ENCODE data around the gene ZCCHC17.
"Not testable (repeated sequence)": the region's sequence is repeated elsewhere in the genome, so short reads cannot be mapped to it uniquely, and the experiment has no call there.

The ZCCHC17 gene

DNA sequence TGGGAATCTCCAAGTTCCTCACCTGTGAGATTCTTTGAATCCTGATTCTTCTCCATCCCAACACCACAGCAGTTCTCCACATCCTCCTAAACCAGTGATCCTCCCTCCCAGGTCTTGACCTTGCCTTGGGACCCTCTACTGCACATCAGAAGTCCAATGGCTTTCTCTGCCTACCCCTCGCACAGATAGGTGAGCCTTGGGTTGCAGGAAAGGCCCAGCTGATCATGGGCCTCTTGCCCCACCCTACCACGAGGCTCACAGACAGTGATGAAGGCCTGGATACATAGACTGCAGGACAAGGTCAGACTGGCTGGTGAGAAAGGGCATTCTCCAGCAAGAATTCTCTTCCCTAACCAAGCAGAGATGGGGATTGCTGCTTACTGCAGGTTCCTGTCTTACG, 75.2 kb downstream of the ZCCHC17 start:
- DNase-seq = no peak

DNA sequence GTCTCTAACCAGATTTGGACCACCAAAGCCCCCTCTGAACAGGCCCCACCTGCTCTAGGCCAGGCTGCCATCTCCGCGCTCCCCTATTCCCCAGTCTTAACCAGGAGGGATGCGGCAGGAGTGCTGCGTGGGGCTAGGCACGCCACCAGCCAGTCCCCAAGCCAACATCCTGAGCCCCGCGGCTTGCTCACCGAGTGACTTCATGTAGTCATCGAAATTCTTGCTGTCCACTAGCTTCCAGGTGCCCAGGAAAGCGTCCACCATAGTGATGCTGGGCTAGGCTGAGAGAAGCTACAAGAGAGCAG, 75.9 kb downstream of the ZCCHC17 start:
- DNase-seq = no peak

GRCh38 chr1:31373056-31373896, 76.4 kb downstream of the ZCCHC17 start, which contains the start of gene FABP3:
FABP3 (minus strand) TSS chr1:31373076; CDS start chr1:31373014, 62 bp downstream.
- DNase-seq = peak; percentile 55 to 60

DNA sequence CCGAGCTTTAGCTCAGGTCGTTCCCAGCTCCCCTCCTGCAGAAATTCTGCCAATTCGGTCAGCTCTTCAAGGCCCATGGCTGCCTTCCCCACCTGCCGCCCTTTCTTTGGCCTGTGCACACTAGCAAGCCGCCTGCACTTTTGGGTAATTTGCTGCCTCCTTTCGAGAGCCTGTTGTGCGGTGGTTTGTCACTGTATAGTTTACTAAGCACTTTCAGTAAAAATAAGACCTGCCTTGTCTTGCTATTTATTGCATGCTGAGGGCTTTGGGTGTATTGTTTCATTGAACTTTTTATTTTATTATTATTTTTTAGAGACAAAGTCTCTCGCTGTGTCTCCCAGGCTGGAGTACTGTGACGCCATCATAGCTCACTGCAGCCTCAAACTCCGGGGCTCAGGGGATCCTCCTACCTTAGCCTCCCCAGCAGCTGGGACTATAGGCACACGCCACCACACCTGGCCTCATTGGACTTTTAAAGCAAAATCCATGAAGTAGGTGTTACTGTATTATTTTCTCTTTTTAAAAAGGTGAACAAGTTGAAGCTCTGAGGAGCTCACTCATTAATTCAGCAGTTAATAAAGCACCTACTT, 77.2 kb downstream of the ZCCHC17 start:
- DNase-seq = no peak

DNA sequence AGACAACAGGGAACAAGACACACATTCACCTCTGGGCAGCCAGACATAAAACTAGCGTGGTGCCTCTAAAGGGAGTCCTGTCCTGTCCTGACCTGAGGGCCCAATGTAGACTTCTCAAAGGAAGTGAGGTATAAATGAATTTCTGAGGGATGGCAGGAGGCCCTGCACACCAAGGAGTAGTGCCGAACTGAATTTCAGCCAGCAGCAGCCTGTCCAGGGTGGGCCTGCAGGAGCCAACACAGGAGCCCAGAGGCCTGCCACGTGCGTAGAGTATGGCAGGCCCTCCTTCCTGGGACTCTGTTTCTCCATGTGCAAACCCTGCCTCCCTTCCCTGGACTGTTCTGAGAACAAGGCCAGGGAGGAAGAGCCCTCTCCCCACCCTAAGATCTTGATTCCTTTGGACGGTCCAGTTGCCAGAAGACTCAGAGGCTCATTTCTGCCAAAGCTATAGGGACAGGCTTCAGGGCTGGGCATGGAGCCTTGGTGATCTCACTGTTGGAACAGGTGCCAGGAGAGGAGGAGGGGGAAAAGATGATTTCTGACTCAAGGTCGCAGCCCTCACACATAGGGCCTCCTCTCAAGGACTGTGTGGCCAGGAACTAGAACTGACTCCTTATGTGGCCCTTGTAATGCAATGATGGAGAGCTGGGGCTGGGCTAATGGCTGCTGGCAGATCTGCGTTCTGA, 77.8 kb downstream of the ZCCHC17 start:
- no peak for DNase-seq

DNA sequence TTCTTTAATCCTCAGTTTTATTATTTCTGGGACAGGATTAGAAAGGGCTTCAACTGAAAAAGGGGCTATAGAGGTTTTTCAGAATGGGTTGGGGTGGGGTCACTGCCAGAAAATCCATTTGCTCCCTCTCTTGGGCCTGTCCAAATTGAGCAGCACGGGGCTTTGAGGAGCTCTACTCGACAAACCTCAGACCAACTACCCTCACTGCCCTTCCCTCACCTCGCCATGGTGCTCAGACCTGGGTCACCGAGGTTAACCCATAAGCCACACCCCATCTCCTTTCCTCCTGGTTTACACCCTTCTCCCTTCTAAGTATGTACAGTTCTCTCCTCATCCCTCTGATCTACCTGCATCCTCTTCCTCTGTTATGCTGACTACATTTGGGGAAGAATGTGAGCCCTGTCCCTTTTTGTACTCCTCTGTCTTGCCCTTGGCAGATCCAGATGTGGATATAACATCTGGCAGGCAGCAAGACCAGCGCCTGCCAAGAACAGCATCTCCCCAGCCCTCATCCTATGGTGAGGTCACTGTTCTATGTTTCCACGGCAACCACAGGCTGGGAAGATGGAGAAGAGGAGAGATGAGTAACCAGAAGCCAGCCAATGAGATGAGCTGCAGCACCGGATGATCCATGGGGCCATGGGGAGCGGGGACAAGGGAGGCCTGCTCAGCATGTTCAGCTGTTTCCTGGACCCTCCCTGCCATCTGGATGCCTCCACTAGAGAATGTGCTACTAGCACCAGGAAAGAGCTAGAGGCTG, 79.7 kb downstream of the ZCCHC17 start:
- no peak for DNase-seq

GRCh38 chr1:31377364-31377863, 80.6 kb downstream of the ZCCHC17 start:
- DNase-seq = no peak

DNA sequence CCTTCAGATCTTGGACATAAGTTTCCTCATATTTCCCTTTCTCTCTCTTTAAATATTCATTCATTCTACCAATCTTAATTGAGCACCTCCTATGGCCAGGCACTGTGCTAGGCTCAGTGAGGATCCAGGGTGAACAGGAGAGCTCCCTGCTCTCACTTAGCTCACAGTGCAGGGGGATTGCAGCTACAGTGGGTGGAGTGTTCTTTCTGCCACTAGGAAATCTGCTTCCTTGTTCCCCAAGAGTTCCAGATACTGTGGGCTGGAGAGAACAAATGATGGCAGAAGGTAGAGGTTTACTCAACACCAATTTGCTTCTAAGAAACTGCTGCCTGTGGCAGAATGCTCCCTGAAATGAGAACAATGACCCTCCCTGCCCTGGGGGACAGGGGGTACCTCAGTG, 81.2 kb downstream of the ZCCHC17 start:
- DNase-seq = no peak

GRCh38 chr1:31380181-31380580, 83.3 kb downstream of the ZCCHC17 start:
- DNase-seq = no peak

- no peak for DNase-seq
Measured at GRCh38 chr1:31381394-31382294, 84.8 kb downstream of the ZCCHC17 start.

DNA sequence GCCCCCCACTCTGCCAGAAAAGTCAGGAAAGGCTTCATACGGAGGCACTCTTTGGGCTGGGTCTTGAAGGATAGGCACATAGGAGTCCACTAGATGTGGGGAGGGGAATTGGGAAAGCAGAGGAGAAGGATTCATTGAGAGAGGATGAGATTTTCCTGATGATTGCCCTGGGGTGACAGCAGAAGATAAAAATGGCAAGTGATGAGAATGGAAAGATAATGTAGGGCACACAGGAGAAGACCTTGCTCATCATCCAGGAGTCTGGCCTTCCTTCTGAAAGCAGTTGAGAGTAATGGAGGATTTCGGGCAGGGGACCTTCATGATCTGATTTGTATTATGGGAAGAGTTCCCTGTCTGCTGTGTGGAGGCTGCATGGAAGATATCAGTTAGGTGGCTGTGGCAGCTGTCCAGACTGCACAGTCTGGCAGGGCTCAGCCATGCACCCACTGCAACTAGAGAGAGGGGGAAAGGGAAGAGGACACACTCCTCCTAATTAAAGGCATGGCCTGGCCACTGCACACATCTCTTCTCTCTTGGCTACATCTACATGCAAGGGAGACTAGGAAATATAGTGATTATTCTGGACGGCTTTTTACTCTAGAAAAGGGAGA, 85.7 kb downstream of the ZCCHC17 start:
- DNase-seq = no peak

GRCh38 chr1:31383967-31384366, 87.1 kb downstream of the ZCCHC17 start:
- no peak for DNase-seq

DNA sequence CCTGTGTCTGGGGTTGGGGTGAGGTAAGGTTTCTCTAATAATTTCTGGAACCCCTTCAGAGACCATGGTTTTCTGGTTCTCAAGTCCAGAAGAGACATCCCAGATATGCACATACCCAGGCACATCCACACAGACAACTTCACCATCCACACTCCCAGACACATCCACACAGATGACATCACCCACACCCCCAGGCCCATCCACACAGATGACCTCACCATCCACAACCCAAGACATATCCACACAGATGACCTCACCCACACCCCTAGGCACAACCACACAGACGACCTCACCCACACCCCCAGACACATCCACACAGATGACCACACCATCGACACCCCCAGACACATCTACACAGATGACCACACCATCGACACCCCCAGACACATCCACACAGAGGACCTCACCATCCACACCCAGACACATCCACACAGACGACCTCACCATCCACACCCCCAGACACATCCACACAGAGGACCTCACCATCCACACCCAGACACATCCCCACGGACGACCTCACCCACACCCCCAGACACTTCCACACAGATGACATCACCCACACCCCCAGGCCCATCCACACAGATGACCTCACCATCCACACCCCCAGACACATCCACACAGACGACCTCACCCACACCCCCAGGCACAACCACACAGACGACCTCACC, 89.9 kb downstream of the ZCCHC17 start:
- not testable (repeated sequence) for DNase-seq

DNA sequence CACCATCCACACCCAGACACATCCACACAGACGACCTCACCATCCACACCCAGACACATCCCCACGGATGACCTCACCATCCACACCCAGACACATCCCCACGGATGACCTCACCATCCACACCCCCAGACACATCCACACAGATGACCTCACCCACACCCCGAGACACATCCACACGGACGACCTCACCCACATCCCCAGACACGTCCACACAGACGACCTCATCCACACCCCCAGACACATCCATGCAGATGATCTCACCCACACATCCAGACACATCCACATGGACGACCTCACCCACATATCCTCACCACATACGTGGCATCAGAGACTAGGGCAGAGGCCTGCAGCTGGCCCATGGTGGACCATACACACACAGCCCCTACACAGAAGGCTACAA, 90.8 kb downstream of the ZCCHC17 start:
- no peak for DNase-seq

- no peak for DNase-seq
Measured at GRCh38 chr1:31389616-31390015, 92.8 kb downstream of the ZCCHC17 start.

DNA sequence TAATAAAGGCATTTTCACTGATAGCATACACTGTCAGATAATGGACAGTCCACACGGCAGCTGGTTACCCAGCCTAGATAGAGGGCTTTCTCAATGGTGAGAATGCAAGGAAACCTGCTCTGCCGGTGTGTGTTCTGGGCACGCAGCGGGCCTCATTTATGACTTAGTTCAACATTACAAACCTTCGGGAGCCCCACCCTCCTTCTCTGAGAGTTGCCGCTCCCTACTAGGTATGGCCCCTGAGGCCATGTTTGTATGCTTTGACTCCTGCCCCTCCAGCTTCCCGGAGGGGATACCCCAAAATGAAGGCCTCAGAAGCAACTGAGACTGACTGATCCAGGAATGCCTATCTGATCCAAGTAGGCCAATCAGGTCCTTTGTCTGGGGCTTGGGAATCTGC, 93.2 kb downstream of the ZCCHC17 start:
- no peak for DNase-seq

DNA sequence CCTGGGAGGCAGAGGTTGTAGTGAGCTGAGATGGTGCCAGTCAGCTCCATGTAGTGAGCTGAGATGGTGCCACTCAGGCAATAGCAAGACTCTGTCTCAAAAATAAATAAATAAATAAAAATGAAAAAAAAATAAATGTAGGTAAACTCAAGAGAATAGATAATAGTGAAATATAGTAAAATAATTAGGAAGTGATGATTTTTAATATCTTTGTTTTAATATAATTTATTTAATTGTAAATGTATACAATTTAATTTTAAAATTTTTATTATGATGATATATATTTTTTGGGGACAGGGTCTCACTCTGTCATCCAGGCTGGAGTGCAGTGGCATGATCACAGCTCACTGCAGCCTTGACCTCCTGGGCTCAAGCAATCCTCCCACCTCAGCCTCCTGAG, 96.6 kb downstream of the ZCCHC17 start:
- DNase-seq = no peak

GRCh38 chr1:31394584-31395193, 97.9 kb downstream of the ZCCHC17 start:
- peak; percentile 75 to 83 for DNase-seq

DNA sequence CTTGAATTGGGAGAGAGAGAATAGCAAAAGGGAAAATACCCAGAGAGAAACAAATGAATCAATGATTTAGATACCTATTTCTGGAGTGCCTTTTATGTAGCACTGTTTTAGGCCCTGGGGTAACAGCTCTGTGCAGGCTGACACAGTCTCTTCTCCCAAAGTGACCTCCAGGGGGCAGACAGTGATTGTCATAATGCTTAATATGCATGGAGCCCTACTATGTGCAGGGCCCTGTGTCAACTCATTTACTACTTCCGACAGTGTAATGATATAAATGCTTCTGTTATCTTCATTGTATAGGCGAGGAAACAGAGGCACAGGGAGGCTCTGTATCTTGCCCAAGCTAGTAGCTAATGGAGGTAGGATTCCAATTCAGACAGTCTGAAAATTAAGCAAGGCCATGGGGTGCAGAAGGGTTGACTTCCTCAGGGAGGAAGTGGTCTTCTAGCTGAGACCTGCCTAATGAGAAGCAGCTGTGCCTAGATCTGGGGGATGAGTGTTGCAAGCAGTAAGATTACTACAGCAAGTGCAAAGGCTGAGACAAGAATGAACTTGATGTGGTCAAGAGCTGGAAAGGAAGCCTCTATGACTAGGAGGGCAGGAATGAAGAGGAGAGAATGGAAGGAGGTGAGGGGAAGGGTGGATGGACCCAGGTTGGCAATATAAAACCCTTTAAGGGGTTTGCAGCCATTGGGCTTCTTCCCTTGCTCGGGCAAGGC, 100.0 kb downstream of the ZCCHC17 start:
- peak in 1 of 2 experiments; percentile 22 for DNase-seq
